ENCODE data around the gene RNF14.

The RNF14 gene

DNA sequence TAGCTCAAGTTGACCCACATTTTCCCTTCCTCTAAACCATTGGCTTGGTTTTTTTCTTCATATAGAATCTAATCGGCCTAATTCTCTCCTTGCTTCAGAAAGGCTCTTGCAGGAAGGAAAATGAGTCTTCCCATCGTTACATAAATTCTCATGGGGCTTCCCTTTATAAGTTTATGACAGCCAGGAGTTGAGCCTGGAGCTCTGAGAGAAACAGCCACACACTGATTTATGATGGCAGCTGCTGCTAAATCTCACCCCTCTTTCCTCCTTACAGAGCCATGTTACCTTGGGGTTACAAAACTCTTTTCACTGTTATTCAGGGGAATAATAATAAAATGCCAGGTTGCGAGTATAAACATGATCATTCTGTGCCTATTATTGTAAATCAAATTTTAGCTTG, 5.2 kb upstream of the RNF14 start:
- H3K79me2 ChIP-seq, result no peaks in the 10 kb centered on the region
- no peak overlapping the region for H3K27ac ChIP-seq
- no peak overlapping the region for H3K9ac ChIP-seq
- TF ChIP-seq, protein P1, sequence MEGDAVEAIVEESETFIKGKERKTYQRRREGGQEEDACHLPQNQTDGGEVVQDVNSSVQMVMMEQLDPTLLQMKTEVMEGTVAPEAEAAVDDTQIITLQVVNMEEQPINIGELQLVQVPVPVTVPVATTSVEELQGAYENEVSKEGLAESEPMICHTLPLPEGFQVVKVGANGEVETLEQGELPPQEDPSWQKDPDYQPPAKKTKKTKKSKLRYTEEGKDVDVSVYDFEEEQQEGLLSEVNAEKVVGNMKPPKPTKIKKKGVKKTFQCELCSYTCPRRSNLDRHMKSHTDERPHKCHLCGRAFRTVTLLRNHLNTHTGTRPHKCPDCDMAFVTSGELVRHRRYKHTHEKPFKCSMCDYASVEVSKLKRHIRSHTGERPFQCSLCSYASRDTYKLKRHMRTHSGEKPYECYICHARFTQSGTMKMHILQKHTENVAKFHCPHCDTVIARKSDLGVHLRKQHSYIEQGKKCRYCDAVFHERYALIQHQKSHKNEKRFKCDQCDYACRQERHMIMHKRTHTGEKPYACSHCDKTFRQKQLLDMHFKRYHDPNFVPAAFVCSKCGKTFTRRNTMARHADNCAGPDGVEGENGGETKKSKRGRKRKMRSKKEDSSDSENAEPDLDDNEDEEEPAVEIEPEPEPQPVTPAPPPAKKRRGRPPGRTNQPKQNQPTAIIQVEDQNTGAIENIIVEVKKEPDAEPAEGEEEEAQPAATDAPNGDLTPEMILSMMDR (IDR thresholded peaks at IDR 0.05), result no peak
- H3K36me3 ChIP-seq (ENCODE audit: control insufficient read depth, insufficient read depth, low read length), result no peaks in the 10 kb centered on the region
- no peak overlapping the region for H3K4me2 ChIP-seq (ENCODE audit: low read length)
- peaks cover 7% of the 10 kb centered on the region for H3K4me1 ChIP-seq
- no peak overlapping the region for H3K4me3 ChIP-seq (ENCODE audit: low read depth, low read length)
- H3K9me3 ChIP-seq (ENCODE audit: control insufficient read depth, low read length), result no peaks in the 10 kb centered on the region
- no peak overlapping the region for H2AFZ ChIP-seq
- H3K27me3 ChIP-seq (ENCODE audit: control insufficient read depth, insufficient read depth, low read length), result no peaks in the 10 kb centered on the region

- no peak overlapping the region for H2AFZ ChIP-seq
- H3K4me2 ChIP-seq (ENCODE audit: low read length), result no peak overlapping the region
- H3K4me3 ChIP-seq (ENCODE audit: low read depth, low read length), result no peak overlapping the region
- H3K4me1 ChIP-seq, result peaks cover 12% of the 10 kb centered on the region
- H3K9me3 ChIP-seq (ENCODE audit: control insufficient read depth, low read length), result no peaks in the 10 kb centered on the region
- H3K36me3 ChIP-seq (ENCODE audit: control insufficient read depth, insufficient read depth, low read length), result no peaks in the 10 kb centered on the region
- H3K79me2 ChIP-seq, result no peaks in the 10 kb centered on the region
- no peak overlapping the region for H3K9ac ChIP-seq
- no peaks in the 10 kb centered on the region for H3K27me3 ChIP-seq (ENCODE audit: control insufficient read depth, insufficient read depth, low read length)
- H3K27ac ChIP-seq, result no peak overlapping the region
- TF ChIP-seq, protein P1 (IDR thresholded peaks at IDR 0.05), result no peak
These were observed 3.8 kb upstream of the RNF14 start for GRCh38 chr5:141965071-141965470.

DNA sequence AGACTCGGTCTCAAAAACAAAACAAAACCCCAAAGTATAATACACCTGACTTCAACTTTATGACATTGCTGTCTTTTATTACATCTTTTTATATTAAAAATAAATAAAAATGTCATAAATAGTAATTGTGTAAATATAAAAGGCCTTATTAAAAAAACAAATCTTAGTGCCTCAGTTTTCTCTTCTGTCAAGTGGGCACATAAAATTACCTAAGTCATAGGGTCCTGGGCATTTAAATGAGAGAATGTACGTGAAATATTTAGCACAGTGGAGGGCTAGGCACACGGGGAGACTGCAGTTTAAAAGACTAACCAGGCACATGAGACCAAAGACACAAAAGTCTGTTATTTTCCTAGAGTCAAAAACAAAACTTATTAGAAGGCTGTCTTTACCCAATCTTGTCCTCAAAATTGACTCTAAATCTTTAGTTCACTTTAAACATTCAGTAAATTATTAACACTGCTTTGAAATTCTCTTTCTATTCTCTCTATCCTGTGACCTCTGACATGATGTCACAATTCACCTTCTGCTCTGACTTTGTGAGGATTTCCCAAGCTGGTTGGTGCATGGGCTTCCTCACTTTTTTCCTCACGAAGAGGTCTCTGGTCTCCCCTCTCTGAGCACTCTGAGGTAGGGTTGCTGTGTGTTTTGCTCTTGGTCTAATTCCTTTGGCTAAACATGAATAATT, 2.5 kb upstream of the RNF14 start:
- Histone ChIP-seq H3K4me2 (ENCODE audit: low read length) (no peak overlapping the region), H3K27me3 (ENCODE audit: control insufficient read depth, insufficient read depth, low read length) (no peaks in the 10 kb centered on the region), H3K9me3 (ENCODE audit: control insufficient read depth, low read length) (no peaks in the 10 kb centered on the region), H3K4me3 (ENCODE audit: low read depth, low read length) (no peak overlapping the region), H2AFZ (no peak overlapping the region), H3K36me3 (ENCODE audit: control insufficient read depth, insufficient read depth, low read length) (no peaks in the 10 kb centered on the region), H3K9ac (no peak overlapping the region), H3K4me1 (peaks cover 16% of the 10 kb centered on the region), H3K79me2 (no peaks in the 10 kb centered on the region), H3K27ac (no peak overlapping the region)
- TF ChIP-seq, protein P1 (IDR thresholded peaks at IDR 0.05), result no peak

GRCh38 chr5:141966963-141967333, 2.0 kb upstream of the RNF14 start:
- TF ChIP-seq, protein P1 (IDR thresholded peaks at IDR 0.05), result no peak
- H3K27me3 ChIP-seq (ENCODE audit: control insufficient read depth, insufficient read depth, low read length), result no peaks in the 10 kb centered on the region
- no peaks in the 10 kb centered on the region for H3K9me3 ChIP-seq (ENCODE audit: control insufficient read depth, low read length)
- no peak overlapping the region for H3K27ac ChIP-seq
- no peak overlapping the region for H2AFZ ChIP-seq
- no peaks in the 10 kb centered on the region for H3K36me3 ChIP-seq (ENCODE audit: control insufficient read depth, insufficient read depth, low read length)
- peaks cover 16% of the 10 kb centered on the region for H3K4me1 ChIP-seq
- no peaks in the 10 kb centered on the region for H3K79me2 ChIP-seq
- no peak overlapping the region for H3K4me3 ChIP-seq (ENCODE audit: low read depth, low read length)
- H3K9ac ChIP-seq, result no peak overlapping the region
- no peak overlapping the region for H3K4me2 ChIP-seq (ENCODE audit: low read length)
